NT2/D1 (cell line): ENCODE measurements around the gene RPL7A.
"Not testable (repeated sequence)": the region's sequence is repeated elsewhere in the genome, so short reads cannot be mapped to it uniquely, and the experiment has no call there.

Experiments
- DNase-seq: peaks from one replicate; pipeline ENCODE4 v3.0.0-alpha.2; 2011; ENCODE audit warnings: low read depth, low spot score
- H3K27me3 ChIP-seq: 2 replicates; pipeline ENCODE4 v1.6.0; 2011; ENCODE audit warnings: mild to moderate bottlenecking; ENCODE audit not compliant: insufficient read length, insufficient read depth
- H3K36me3 ChIP-seq: 2 replicates; pipeline ENCODE4 v1.6.1; 2011; ENCODE audit warnings: mild to moderate bottlenecking, low read length, mixed read lengths; ENCODE audit not compliant: insufficient read depth, insufficient read length
- H3K4me1 ChIP-seq: 2 replicates; pipeline ENCODE4 v1.5.1; 2011; ENCODE audit not compliant: insufficient read depth, insufficient read length
- H3K4me3 ChIP-seq: 2 replicates; pipeline ENCODE4 v1.5.1; 2011; ENCODE audit warnings: low read depth; ENCODE audit not compliant: insufficient read length
- H3K9ac ChIP-seq: 2 replicates; pipeline ENCODE4 v1.6.0; 2011; ENCODE audit warnings: low read depth; ENCODE audit not compliant: insufficient read length
- H3K9me3 ChIP-seq: 2 replicates; pipeline ENCODE4 v1.5.1; 2011; ENCODE audit warnings: mild to moderate bottlenecking, low read length; ENCODE audit not compliant: insufficient read depth
- SUZ12 ChIP-seq: IDR thresholded peaks from 2 replicates; pipeline ENCODE4 v1.6.1; 2011; ENCODE audit not compliant: insufficient read length, insufficient read depth; ENCODE audit errors: extremely low read depth
- YY1 ChIP-seq: IDR thresholded peaks from 2 replicates; pipeline ENCODE4 v1.6.1; 2011; ENCODE audit not compliant: insufficient read length, insufficient read depth
- ZNF274 ChIP-seq: IDR thresholded peaks from 2 replicates; pipeline ENCODE4 v1.6.1; 2011; ENCODE audit warnings: mild to moderate bottlenecking, low read depth, low read length

The RPL7A gene

GRCh38 chr9:133374612-133375115 is 26.6 kb downstream of the RPL7A start:
- H3K4me3 ChIP-seq = peak overlapping the region; percentile 92
- peaks cover 22% of the 10 kb centered on the region for H3K4me1 ChIP-seq
- TF ChIP-seq ZNF274 (no peak), YY1 (no peak), SUZ12 (no peak)
- no peak for DNase-seq
- peaks cover 46% of the 10 kb centered on the region for H3K36me3 ChIP-seq
- peak overlapping the region; percentile 96 for H3K9ac ChIP-seq
- H3K27me3 ChIP-seq = no peaks in the 10 kb centered on the region
- H3K9me3 ChIP-seq = no peaks in the 10 kb centered on the region

- Histone ChIP-seq H3K4me3 (peak overlapping the region; percentile 92), H3K4me1 (peaks cover 21% of the 10 kb centered on the region), H3K36me3 (peaks cover 40% of the 10 kb centered on the region), H3K9ac (peak overlapping the region; percentile 96), H3K9me3 (no peaks in the 10 kb centered on the region), H3K27me3 (no peaks in the 10 kb centered on the region)
- no peak for TF ChIP-seq ZNF274
- no peak for TF ChIP-seq SUZ12
- TF ChIP-seq YY1 = no peak
- DNase-seq = no peak
Observed at GRCh38 chr9:133375116-133375723, 27.2 kb downstream of the RPL7A start.

- H3K36me3 ChIP-seq = peaks cover 32% of the 10 kb centered on the region
- H3K9me3 ChIP-seq = no peaks in the 10 kb centered on the region
- H3K9ac ChIP-seq = peak within 1 kb of the TSS; percentile 96
- no peaks in the 10 kb centered on the region for H3K27me3 ChIP-seq
- peak; percentile 95 for DNase-seq
- H3K4me1 ChIP-seq = peaks cover 21% of the 10 kb centered on the region
- H3K4me3 ChIP-seq = peak within 1 kb of the TSS; percentile 92
- TF ChIP-seq SUZ12 (no peak), YY1 (no peak), ZNF274 (no peak)
Observed at GRCh38 chr9:133375724-133376654, 28.0 kb downstream of the RPL7A start, which contains the start of the genes STKLD1 and SURF4. Gene STKLD1, plus strand, starts transcription at chr9:133376366. Its CDS starts 108 bp downstream, at chr9:133376474. Gene SURF4, minus strand, starts transcription at chr9:133376060. Its CDS starts 91 bp downstream, at chr9:133375969.

GRCh38 chr9:133377280-133377679 is 29.3 kb downstream of the RPL7A start:
- peaks cover 21% of the 10 kb centered on the region for H3K4me1 ChIP-seq
- DNase-seq, H3K27me3 ChIP-seq, H3K9me3 ChIP-seq: not testable (repeated sequence)
- peaks cover 19% of the 10 kb centered on the region for H3K36me3 ChIP-seq
- peak overlapping the region; percentile 83 for H3K9ac ChIP-seq
- H3K4me3 ChIP-seq = peak overlapping the region; percentile 76

- H3K9me3 ChIP-seq = no peaks in the 10 kb centered on the region
- H3K36me3 ChIP-seq = peaks cover 15% of the 10 kb centered on the region
- H3K4me1 ChIP-seq = peaks cover 18% of the 10 kb centered on the region
- H3K27me3 ChIP-seq = no peaks in the 10 kb centered on the region
- TF ChIP-seq YY1 (no peak), SUZ12 (no peak), ZNF274 (no peak)
- H3K4me3 ChIP-seq = no peak overlapping the region
- no peak overlapping the region for H3K9ac ChIP-seq
- no peak for DNase-seq
Observed at GRCh38 chr9:133377721-133378216, 29.8 kb downstream of the RPL7A start.

- H3K36me3 ChIP-seq = peaks cover 7% of the 10 kb centered on the region
- no peak overlapping the region for H3K9ac ChIP-seq
- TF ChIP-seq YY1 (no peak), ZNF274 (no peak), SUZ12 (no peak)
Observed at GRCh38 chr9:133378408-133378962, 30.5 kb downstream of the RPL7A start.

More at GRCh38 chr9:133378408-133378962, 30.5 kb downstream of the RPL7A start:
- DNase-seq = no peak
- Histone ChIP-seq H3K27me3 (no peaks in the 10 kb centered on the region), H3K4me1 (peaks cover 18% of the 10 kb centered on the region), H3K4me3 (no peak overlapping the region), H3K9me3 (no peaks in the 10 kb centered on the region)
